Stimulated activated naive CD8-positive, alpha-beta T cell treated with anti-CD3 and anti-CD28 coated beads, Interleukin-15, Interleukin-2, amounts not matched to agents 100 U/mL and 50 U/mL, for 24 hours (primary cell): ENCODE measurements around the gene RTF1.
"Not testable (repeated sequence)": the region's sequence is repeated elsewhere in the genome, so short reads cannot be mapped to it uniquely, and the experiment has no call there.

Source experiments
- ATAC-seq: fragments of 150-1000 bp; cut with Tn5 transposase; one replicate; pipeline ENCODE4 v1.10.0; 2021
- DNase-seq: peaks from one replicate; pipeline ENCODE4 v3.0.0; 2021

The RTF1 gene

DNA sequence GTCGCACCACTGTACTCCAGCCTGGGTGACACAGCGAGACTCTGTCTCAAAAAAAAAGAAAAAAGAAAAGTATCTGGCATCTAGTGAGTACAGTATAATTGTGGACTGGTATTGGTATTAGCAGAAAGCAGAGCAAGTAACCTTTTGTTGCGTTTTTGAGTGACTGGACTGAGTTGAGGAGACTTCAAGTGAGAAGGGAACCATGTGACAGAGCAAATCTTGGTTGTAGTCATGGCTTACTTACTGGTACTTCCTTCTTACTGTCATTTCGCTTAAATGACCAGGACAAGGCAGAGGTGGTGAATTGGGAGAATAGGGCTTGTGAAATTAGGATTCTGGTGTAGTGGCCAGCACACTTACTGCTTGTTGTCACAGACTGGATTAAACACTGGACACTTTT, 20.6 kb downstream of the RTF1 start:
- DNase-seq: no peak
- no peak for ATAC-seq

- no peak for DNase-seq
Measured at GRCh38 chr15:41438206-41438605, 21.3 kb downstream of the RTF1 start.

GRCh38 chr15:41438745-41439144, 21.9 kb downstream of the RTF1 start:
- not testable (repeated sequence) for DNase-seq, ATAC-seq

More at GRCh38 chr15:41438206-41438605, 21.3 kb downstream of the RTF1 start:
- no peak for ATAC-seq

GRCh38 chr15:41443275-41443674, 26.4 kb downstream of the RTF1 start:
- no peak for DNase-seq
- ATAC-seq: no peak

- no peak for DNase-seq
- ATAC-seq: no peak
Measured at GRCh38 chr15:41445399-41445798, 28.5 kb downstream of the RTF1 start.

DNA sequence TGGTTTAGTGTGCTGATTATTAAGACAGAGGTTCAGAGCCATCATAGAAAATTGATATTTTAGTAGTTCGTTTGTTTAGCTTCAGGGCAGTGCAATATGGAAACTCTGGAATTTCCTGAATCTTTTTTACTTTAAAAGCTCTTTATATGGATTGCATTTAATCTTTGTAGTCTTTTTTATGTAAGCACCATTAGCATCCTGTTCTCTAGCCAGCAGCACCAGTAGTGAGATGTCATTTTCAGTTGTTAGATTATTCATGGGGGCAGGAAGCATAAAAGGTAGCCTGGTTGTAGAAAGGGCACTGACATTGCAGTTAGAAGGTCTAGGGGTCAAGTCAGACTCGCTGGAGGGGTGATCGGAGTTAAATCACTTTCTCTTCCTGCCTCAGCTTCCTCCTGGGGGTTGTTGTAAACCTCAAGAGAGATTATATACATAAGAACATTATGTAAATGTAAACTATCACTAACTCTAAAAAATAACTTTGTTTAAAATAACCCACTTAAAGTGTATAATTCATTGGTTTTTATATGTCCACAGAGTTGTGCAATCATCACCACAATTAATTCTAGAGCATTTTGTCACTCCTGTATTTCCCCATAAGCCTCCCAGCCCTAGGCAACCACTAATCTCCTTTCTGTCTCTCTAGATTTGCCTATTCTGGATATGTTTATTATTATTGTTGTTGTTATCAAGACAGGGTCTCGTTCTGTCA, 45.3 kb downstream of the RTF1 start:
- ATAC-seq (no peak), DNase-seq (no peak)

DNA sequence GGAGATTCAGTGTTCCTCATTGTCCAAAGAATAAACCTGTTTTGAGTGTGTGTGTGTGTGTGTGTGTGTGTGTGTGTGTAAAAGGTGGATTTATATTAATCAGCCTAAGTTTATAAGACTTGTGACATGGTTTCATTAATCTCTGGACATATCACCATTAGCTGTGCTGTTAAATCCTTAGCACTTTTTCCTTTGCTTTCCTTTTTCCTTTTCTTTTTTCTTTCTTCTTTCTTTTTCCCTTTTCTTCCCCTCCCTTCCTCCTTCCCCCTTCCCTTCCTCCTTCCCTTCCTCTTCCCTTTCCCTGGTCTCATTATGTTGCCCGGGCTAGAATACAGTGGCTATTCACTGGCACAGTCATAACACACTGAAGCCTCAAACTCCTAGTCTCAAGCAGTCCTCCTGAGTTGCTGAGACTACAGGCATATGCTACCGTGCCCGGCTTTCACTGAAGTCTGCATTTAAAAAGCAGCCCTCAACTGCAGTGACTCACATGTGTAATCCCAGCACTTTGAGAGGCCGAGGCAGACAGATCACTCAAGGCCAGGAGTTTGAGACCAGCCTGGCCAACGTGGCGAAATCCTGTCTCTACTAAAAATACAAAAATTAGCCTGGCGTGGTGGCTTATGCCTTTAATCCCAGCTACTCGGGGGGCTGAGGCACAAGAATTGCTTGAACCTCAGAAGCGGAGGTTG, 48.1 kb downstream of the RTF1 start:
- ATAC-seq (no peak), DNase-seq (no peak)

DNA sequence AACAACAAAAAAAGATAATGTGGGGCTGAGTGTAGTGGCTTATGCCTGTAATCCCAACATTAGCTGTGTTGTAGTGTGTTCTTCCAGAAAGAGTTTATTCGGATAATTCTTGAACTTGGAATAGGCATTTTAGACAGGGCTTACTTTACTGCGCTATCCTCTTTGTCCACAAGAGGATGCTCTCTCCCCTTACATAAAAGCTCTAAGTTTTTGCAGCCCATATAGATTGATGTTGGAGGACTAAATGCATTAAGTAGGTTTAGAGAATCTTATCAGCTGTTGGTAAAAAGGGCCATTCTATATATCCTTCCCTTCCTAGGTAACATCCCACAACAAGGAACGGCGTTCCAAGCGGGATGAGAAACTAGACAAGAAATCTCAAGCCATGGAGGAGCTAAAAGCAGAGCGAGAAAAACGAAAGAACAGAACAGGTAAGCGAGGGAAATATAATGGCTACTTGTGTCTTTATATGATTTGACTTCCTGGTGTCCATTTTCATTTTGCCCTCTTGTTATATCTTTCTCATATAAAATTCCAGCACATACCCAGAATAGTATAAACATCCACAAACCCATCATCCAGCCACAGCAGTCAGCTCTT, 49.0 kb downstream of the RTF1 start:
- ATAC-seq (no peak), DNase-seq (no peak)

- no peak for DNase-seq
- ATAC-seq: no peak
Measured at GRCh38 chr15:41466711-41467110, 49.8 kb downstream of the RTF1 start.

GRCh38 chr15:41469644-41470043, 52.7 kb downstream of the RTF1 start:
- ATAC-seq, DNase-seq: not testable (repeated sequence)

DNA sequence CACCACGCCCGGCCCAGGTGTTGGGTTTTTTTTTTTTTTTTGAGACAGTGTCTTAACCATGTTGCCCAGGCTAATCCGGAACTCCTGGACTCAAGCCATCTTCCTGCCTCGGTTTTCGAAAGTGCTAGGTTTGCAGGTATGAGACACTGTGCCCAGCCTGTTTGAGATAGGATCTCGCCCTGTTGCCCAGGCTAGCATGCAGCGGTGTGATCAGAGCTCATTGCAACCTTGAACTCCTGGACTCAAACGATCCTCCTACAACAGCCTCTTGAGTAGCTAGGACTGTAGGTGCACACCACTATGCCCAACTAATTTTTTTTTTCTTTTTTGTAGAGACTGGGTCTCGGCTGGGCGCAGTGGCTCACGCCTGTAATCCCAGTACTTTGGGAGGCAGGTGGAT, 56.5 kb downstream of the RTF1 start:
- ATAC-seq: no peak
- no peak for DNase-seq

DNA sequence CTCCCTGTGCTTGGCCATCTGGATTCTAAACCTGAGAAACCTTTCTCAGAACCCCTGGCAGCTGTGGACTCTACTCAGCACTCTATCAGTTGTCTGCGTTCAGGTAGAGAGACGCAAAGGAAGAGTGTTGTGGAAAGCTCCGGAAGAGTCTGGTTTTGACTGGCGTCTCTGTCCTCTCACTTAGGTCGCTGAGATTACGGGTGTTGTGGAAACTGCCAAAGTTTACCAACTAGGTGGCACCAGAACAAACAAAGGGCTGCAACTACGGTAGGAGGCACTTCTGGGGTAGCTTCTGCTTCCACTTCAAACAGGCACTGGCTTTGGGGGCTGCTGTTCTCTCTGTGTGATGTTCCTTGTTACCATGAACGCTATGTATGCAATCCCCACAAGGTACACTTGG, 57.5 kb downstream of the RTF1 start:
- ATAC-seq (no peak), DNase-seq (no peak)

DNA sequence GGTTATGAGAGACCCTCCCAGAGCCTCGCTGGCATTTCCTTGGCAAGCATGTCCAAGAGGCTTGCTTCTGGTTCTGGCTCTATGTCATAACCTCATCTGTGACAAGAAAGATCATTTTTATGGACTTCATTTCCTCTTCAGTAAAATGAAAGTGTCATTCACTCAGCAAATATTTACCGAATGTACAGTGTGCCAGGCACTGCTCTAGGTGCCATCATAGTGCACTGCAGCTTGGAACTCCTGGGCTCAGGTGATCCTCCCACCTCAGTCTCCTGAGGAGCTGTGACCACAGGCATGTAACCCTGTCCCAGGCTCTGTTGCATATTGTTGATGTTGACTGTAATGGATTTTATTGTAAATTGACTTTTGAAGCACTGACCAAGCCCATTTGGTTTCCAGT, 58.0 kb downstream of the RTF1 start:
- ATAC-seq (no peak), DNase-seq (no peak)

GRCh38 chr15:41476416-41477048, 59.6 kb downstream of the RTF1 start:
- ATAC-seq (peak; percentile 77), DNase-seq (no peak)

DNA sequence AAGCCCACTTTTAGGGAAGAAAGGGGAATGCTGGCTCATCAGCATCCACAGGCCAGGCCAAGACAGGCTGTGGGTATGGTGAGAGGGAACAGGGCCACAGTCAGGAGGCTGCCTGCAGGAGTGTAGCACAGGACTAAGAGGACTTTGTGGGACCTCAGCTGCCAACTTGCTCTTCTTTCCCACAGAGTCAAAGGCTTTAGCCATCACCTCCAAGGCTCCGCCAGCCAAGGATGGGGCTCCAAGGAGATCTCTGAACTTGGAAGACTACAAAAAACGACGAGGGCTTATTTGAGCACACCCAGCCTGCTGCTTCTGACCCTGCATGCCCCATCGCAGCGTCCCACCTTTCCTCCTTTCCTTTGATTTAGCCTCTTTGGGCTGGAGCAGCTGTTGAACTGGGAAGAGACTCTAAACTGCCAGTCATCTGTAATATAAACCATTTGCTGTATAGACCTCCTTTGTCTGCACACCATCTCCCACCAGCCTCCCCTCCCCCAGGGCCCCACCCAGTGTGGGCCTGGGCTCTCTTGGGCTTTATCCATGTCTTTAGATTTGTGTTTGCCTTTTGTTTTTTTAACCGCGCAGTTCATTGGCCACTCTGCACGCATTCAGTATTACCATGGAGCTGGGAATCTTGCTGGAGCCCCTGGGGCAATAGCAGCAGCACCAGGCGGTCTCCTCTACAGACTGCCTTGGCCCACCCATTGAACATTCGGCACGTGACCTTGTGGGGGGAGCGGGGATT, 63.7 kb downstream of the RTF1 start:
- no peak for ATAC-seq
- DNase-seq: no peak

DNA sequence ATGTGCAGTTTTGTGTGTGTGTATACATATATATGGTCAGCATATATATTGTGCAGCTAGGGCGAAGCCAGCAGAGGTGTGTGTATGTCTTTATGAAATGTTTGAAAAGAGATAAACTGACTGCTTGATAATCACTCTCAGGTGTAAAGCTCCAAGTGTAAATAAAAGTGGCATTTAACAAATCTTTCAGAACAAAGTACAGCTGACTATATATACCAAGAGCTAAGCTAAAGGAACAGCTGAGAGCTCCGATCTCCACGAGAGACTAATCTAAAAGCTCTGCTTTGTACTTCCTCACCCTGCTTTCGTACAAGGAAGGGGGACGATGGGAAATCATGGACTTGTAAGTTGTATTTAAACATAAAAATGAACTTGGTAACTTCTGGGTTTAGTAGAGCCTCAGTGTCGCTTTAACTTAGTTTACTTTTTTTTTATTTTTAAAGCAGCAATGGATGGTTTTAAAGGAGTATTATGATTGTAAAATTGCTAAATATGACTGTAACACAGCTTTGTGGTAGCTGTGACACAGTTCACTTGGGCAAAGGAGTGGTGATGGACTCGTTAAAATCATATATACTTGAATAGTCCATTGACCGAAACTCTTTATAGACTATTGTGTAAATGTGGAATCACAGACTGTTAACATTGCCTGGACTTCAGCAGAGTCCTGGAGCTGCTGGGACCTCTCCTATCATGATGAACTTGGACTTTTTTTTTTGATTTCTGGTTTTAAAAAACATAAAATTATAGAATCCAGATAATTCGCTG, 65.4 kb downstream of the RTF1 start:
- ATAC-seq (no peak), DNase-seq (no peak)

GRCh38 chr15:41483115-41483514, 66.2 kb downstream of the RTF1 start:
- DNase-seq: peak; percentile 50
- peak; percentile 77 for ATAC-seq

DNA sequence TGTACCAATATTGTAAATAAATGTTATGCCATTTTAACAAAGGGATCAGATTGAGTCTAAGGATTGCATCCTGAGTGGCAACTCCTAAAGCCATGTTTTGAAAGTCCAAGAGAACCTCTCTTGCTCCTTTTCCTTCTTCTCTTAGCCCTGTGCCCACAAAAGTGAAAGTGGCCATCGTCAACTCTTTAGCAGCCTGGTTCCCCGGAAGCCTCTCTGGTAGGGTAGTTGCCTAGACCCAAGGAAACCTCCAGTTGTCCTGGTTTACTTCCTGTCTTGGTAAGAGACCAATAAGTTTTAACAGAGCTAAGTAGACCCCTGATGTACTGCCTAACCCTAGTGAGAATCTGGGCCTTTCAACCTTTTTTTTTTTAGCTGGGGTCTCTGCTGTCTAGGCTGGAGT, 66.6 kb downstream of the RTF1 start:
- no peak for DNase-seq
- peak; percentile 51 for ATAC-seq

DNA sequence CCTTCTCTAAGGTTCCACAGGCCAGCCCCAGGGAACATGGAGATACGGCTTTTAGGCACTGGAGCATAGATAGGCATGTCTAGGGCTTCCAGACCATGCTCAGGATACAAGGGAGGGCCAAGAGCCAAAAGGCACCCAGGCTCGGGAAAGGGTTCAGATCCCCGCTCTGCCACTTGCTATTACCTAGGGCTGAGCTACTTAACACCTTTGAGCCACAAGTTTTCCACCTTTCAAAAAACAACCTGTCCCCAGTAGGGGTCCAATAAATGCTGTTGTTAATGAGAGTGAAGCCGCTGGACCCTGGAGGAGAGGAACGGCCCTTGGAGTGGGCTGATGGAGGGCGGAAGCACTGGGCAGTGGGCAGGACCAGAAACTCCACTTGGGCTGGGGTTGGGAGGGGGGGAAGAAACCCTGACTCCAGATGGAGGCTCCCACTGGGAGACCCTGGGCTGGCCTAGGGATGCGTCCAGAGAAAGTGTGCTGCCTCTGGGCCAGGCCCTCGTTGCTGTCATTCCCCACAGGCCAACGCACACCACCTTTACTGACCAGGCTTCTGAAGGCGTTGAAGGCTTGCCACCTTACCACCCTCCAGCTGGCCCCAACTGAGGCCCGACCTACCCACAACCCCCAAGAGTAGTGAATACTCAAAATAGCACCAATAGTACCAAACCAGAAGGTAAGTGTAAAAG, 68.2 kb downstream of the RTF1 start:
- ATAC-seq (no peak), DNase-seq (no peak)

GRCh38 chr15:41486286-41486685, 69.4 kb downstream of the RTF1 start:
- ATAC-seq (no peak), DNase-seq (no peak)

DNA sequence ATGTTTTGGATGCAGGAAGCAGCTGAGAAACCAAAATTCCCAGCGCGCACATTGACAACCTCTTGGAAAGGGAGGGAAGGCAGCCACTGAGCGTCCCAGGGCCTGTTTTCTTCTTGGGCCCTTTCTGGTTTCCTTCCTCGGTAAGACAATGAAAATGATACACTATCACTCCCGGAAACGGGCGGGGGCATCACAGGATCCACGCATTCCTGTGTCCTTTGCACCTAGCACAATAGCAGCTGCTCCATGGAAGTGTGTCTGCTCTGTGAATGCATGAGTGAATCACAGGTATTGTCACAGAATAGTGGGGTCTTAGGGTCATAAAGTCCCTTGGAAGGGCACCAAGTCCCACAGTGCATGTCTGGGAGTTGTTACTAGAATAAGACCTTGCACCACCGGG, 70.5 kb downstream of the RTF1 start:
- ATAC-seq: no peak

More for the DNA sequence above, 70.5 kb downstream of the RTF1 start:
- DNase-seq: no peak
